Suprapubic skin (tissue), 4 donors: Measurements from ENCODE around the gene AKR1C2.

Experiments used
- POLR2A ChIP-seq, 2 donors: fragments of 450-650 bp; IDR thresholded peaks; one replicate each; pipeline ENCODE4 v1.6.1; 2017; ENCODE audit warnings: antibody characterized with exemption in 2 of 2, mild to moderate bottlenecking in 2 of 2, moderate library complexity in 2 of 2
- POLR2AphosphoS5 ChIP-seq, 3 donors: sonication (generic); formaldehyde crosslinking; IDR thresholded peaks; one replicate each; pipeline ENCODE4 v1.6.1; 2017; ENCODE audit warnings: antibody characterized with exemption in 3 of 3
- TF ChIP-seq, protein P1 (sequence below), 2 donors: fragments of 200-600 bp in 1 of 2; fragments of 450-650 bp in 1 of 2; sonication (generic) in 1 of 2; IDR thresholded peaks; one replicate each; pipeline ENCODE4 v1.5.1; 2016 to 2019; ENCODE audit warnings: antibody characterized with exemption in 2 of 2, mild to moderate bottlenecking in 1 of 2, moderate library complexity in 1 of 2

DNA sequence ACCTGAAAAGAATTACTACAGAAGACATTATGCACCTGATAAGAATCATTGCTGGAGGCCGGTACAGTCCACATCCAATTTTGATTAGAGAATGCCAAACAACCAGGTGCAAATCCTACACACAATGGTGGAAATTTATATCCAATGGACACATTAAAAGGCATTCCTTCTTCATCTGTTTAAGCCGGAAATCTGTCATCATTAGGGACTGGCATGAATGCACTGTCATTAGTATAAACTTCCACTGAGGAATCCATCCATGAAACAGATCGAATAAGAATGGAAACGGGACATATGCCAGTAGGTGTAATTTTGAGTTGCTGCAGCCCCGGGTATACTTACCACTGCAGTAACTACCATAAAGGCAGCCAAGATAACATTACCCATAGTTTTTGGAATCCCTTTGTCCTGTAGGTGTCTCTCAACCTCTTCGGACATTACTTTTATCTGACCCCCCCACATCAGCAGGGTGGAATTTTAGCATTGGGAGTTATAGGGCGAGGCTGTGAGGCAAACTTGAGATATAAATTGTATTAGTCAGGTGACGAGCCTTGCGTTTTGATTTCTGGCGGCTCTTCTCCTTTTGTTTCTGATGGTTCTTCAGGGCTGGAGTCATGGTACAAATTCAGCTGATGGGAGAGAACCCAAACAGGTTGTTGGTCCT lies 36.5 kb upstream of the AKR1C2 start:
- TF ChIP-seq, protein P1, sequence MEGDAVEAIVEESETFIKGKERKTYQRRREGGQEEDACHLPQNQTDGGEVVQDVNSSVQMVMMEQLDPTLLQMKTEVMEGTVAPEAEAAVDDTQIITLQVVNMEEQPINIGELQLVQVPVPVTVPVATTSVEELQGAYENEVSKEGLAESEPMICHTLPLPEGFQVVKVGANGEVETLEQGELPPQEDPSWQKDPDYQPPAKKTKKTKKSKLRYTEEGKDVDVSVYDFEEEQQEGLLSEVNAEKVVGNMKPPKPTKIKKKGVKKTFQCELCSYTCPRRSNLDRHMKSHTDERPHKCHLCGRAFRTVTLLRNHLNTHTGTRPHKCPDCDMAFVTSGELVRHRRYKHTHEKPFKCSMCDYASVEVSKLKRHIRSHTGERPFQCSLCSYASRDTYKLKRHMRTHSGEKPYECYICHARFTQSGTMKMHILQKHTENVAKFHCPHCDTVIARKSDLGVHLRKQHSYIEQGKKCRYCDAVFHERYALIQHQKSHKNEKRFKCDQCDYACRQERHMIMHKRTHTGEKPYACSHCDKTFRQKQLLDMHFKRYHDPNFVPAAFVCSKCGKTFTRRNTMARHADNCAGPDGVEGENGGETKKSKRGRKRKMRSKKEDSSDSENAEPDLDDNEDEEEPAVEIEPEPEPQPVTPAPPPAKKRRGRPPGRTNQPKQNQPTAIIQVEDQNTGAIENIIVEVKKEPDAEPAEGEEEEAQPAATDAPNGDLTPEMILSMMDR (IDR thresholded peaks at IDR 0.05) = no peak
- TF ChIP-seq POLR2A (IDR thresholded peaks at IDR 0.05) (no peak), POLR2AphosphoS5 (IDR thresholded peaks at IDR 0.05) (no peak)
